CD8-positive, alpha-beta memory T cell (primary cell): Measurements from ENCODE around the gene AP5B1. TPM values are rescaled to one million over a fixed set of nuclear protein-coding genes. Genes with fewer than 3 reads are reported as not detected.
A peak's percentile ranks its signal among the peaks of the same experiment; 100 is the strongest.
"Not testable (repeated sequence)": the region's sequence is repeated elsewhere in the genome, so short reads cannot be mapped to it uniquely, and the experiment has no call there.

ENCODE experiments used
- CTCF ChIA-PET: fragments of 350-600 bp; sonication (Branson Sonifier 250); formaldehyde crosslinking; loops from one replicate; lab custom pipeline; 2021; ENCODE audit warnings: antibody characterized with exemption; lab: Charles Lee
- POLR2A ChIA-PET: fragments of 350-600 bp; sonication (Branson Sonifier 250); formaldehyde crosslinking; loops from one replicate; lab custom pipeline; 2021; ENCODE audit warnings: antibody characterized with exemption; lab: Charles Lee
- DNase-seq, 5 donors: peaks; one replicate each; pipeline versions ENCODE4 v3.0.0 to v3.0.0-alpha.2; 2020 to 2022; ENCODE audit warnings: mixed read lengths in 1 of 5
- H3K27ac ChIP-seq: one replicate; pipeline ENCODE4 v1.7.0; 2013; ENCODE audit warnings: low read depth, mild to moderate bottlenecking, low read length, moderate library complexity
- H3K27me3 ChIP-seq: 2 replicates; pipeline ENCODE4 v1.7.0; 2013; ENCODE audit warnings: low read length, mild to moderate bottlenecking; ENCODE audit not compliant: insufficient read depth, poor library complexity, severe bottlenecking
- H3K36me3 ChIP-seq: 2 replicates; pipeline ENCODE4 v1.7.0; 2013; ENCODE audit warnings: mild to moderate bottlenecking, low read length, moderate library complexity; ENCODE audit not compliant: insufficient read depth
- H3K4me1 ChIP-seq: 2 replicates; pipeline ENCODE4 v1.7.0; 2013; ENCODE audit warnings: mild to moderate bottlenecking, low read length, moderate library complexity; ENCODE audit not compliant: insufficient read depth
- H3K4me3 ChIP-seq: 2 replicates; pipeline ENCODE4 v1.7.0; 2013; ENCODE audit warnings: mild to moderate bottlenecking, low read length
- H3K9me3 ChIP-seq: 2 replicates; pipeline ENCODE4 v1.7.0; 2013; ENCODE audit warnings: mild to moderate bottlenecking, low read length
- H3K27ac Mint-ChIP-seq, 8 donors: one replicate each; pipeline ENCODE4 v1.8.0; 2020 to 2021; ENCODE audit warnings: mixed read lengths in 8 of 8, mild to moderate bottlenecking in 6 of 8, inconsistent platforms in 3 of 8, moderate library complexity in 3 of 8
- H3K27me3 Mint-ChIP-seq, 2 donors: one replicate each; pipeline ENCODE4 v1.8.0; 2020 to 2021; ENCODE audit warnings: mixed read lengths in 2 of 2, mild to moderate bottlenecking in 1 of 2, moderate library complexity in 1 of 2
- H3K36me3 Mint-ChIP-seq, 3 donors: one replicate each; pipeline ENCODE4 v1.8.0; 2020 to 2021; ENCODE audit warnings: mixed read lengths in 3 of 3, inconsistent platforms in 1 of 3, mild to moderate bottlenecking in 1 of 3
- H3K4me1 Mint-ChIP-seq, 3 donors: one replicate each; pipeline ENCODE4 v1.8.0; 2020 to 2021; ENCODE audit warnings: mixed read lengths in 3 of 3, inconsistent platforms in 1 of 3, mild to moderate bottlenecking in 1 of 3
- H3K4me3 Mint-ChIP-seq, 7 donors: one replicate each; pipeline ENCODE4 v1.8.0; 2020 to 2021; ENCODE audit warnings: mixed read lengths in 7 of 7, mild to moderate bottlenecking in 6 of 7, moderate library complexity in 4 of 7, inconsistent platforms in 2 of 7
- H3K9me3 Mint-ChIP-seq, 5 donors: one replicate each; pipeline ENCODE4 v1.8.0; 2020 to 2022; ENCODE audit warnings: mixed read lengths in 5 of 5, mild to moderate bottlenecking in 3 of 5, moderate library complexity in 2 of 5, inconsistent platforms in 1 of 5
- polyA plus RNA-seq: library from polyadenylated mRNA; unstranded; fragments of 300-500 nt; fragmentation: Illumina TruSeq; gene quantifications from one replicate; pipeline ENCODE4 v1.2.3, GENCODE V29; 2021
- total RNA-seq, 2 experiments: library from RNA; stranded (reverse); gene quantifications; one replicate each; pipeline ENCODE4 v1.2.3, GENCODE V29; 2021

Gene AP5B1
- total and polyA plus RNA-seq, 3 experiments from 2014 or later: 16.2 to 18.1 (median 17.4) TPM

- Mint-ChIP-seq H3K4me1 (no peaks in the 10 kb centered on the region), H3K27me3 (peaks cover 23 to 43% of the 10 kb centered on the region in 2 donors), H3K36me3 (no peaks in the 10 kb centered on the region), H3K4me3 (no peak overlapping the region), H3K27ac (peak overlapping the region in 1 of 8 donors; percentile 52), H3K9me3 (no peaks in the 10 kb centered on the region)
- no peak for DNase-seq
- H3K36me3 ChIP-seq: no peaks in the 10 kb centered on the region
- CTCF ChIA-PET: interaction anchor here (1.4 kb wide), 1 partner anchor 46 kb away, joined by 3 read pairs; no protein-coding TSS in a partner anchor
- H3K27me3 ChIP-seq: no peaks in the 10 kb centered on the region
- no peak overlapping the region for H3K27ac ChIP-seq
- POLR2A ChIA-PET: interaction anchor here (0.5 kb wide), 1 partner anchor 1080 kb away, joined by 3 read pairs; no protein-coding TSS in a partner anchor
- no peaks in the 10 kb centered on the region for H3K4me1 ChIP-seq
- H3K9me3 ChIP-seq: no peaks in the 10 kb centered on the region
- H3K4me3 ChIP-seq: no peak overlapping the region
Measured at GRCh38 chr11:65741185-65741584, 39.6 kb downstream of the AP5B1 start.

- no peak overlapping the region for H3K27ac Mint-ChIP-seq
- H3K27me3 Mint-ChIP-seq: peaks cover 21 to 44% of the 10 kb centered on the region in 2 donors
- no peak overlapping the region for H3K4me3 Mint-ChIP-seq
- Histone ChIP-seq H3K9me3 (no peaks in the 10 kb centered on the region), H3K4me1 (no peaks in the 10 kb centered on the region), H3K27me3 (no peaks in the 10 kb centered on the region), H3K4me3 (no peak overlapping the region), H3K36me3 (no peaks in the 10 kb centered on the region), H3K27ac (no peak overlapping the region)
- no peaks in the 10 kb centered on the region for H3K36me3 Mint-ChIP-seq
- ChIA-PET POLR2A (no interaction called here), CTCF (interaction anchor here (1.7 to 1.8 kb wide), 2 partner anchors 11 to 41 kb away, joined by 5 to 8 read pairs; no protein-coding TSS in a partner anchor)
- no peaks in the 10 kb centered on the region for H3K4me1 Mint-ChIP-seq
- H3K9me3 Mint-ChIP-seq: no peaks in the 10 kb centered on the region
- no peak for DNase-seq
Measured at GRCh38 chr11:65739022-65739421, 41.8 kb downstream of the AP5B1 start.

GRCh38 chr11:65736810-65737209 lies 44.0 kb downstream of the AP5B1 start:
- H3K4me1 Mint-ChIP-seq: no peaks in the 10 kb centered on the region
- Histone ChIP-seq H3K4me1 (no peaks in the 10 kb centered on the region), H3K27me3 (peaks cover under 1% of the 10 kb centered on the region), H3K9me3 (no peaks in the 10 kb centered on the region), H3K36me3 (no peaks in the 10 kb centered on the region), H3K27ac (no peak overlapping the region), H3K4me3 (no peak overlapping the region)
- no peak overlapping the region for H3K4me3 Mint-ChIP-seq
- peaks cover 26 to 51% of the 10 kb centered on the region in 2 donors for H3K27me3 Mint-ChIP-seq
- H3K27ac Mint-ChIP-seq: no peak overlapping the region
- ChIA-PET POLR2A (no interaction called here), CTCF (interaction anchor here (1.2 kb wide), 1 partner anchor 8 kb away, joined by 3 read pairs; no protein-coding TSS in a partner anchor)
- DNase-seq: no peak
- H3K9me3 Mint-ChIP-seq: no peaks in the 10 kb centered on the region
- no peaks in the 10 kb centered on the region for H3K36me3 Mint-ChIP-seq

- H3K4me1 Mint-ChIP-seq, H3K9me3 Mint-ChIP-seq, H3K4me1 ChIP-seq, H3K27me3 ChIP-seq, H3K4me3 ChIP-seq, DNase-seq, H3K36me3 Mint-ChIP-seq, H3K36me3 ChIP-seq, H3K27ac ChIP-seq, H3K9me3 ChIP-seq, POLR2A ChIA-PET, H3K4me3 Mint-ChIP-seq: not testable (repeated sequence)
- H3K27ac Mint-ChIP-seq: peak overlapping the region in 1 of 8 donors; percentile 58
- CTCF ChIA-PET: interaction anchor here (1.3 kb wide), 1 partner anchor 45 kb away, joined by 5 read pairs; no protein-coding TSS in a partner anchor
- H3K27me3 Mint-ChIP-seq: peaks cover 18 to 50% of the 10 kb centered on the region in 2 donors
Measured at GRCh38 chr11:65735111-65735510, 45.7 kb downstream of the AP5B1 start.

- no peak for DNase-seq
- no peaks in the 10 kb centered on the region for H3K4me1 ChIP-seq
- no peak overlapping the region for H3K4me3 Mint-ChIP-seq
- no peak overlapping the region for H3K4me3 ChIP-seq
- H3K27me3 Mint-ChIP-seq: peaks cover 22 to 34% of the 10 kb centered on the region in 2 donors
- peaks cover 4% of the 10 kb centered on the region for H3K27me3 ChIP-seq
- no peak overlapping the region for H3K27ac Mint-ChIP-seq
- H3K9me3 ChIP-seq: no peaks in the 10 kb centered on the region
- ChIA-PET POLR2A (no interaction called here), CTCF (no interaction called here)
- no peaks in the 10 kb centered on the region for H3K36me3 Mint-ChIP-seq
- H3K4me1 Mint-ChIP-seq: no peaks in the 10 kb centered on the region
- no peaks in the 10 kb centered on the region for H3K9me3 Mint-ChIP-seq
- no peaks in the 10 kb centered on the region for H3K36me3 ChIP-seq
- no peak overlapping the region for H3K27ac ChIP-seq
Measured at GRCh38 chr11:65730461-65730860, 50.3 kb downstream of the AP5B1 start.

GRCh38 chr11:65727865-65728264 lies 52.9 kb downstream of the AP5B1 start:
- Histone ChIP-seq H3K36me3 (no peaks in the 10 kb centered on the region), H3K4me3 (no peak overlapping the region), H3K4me1 (no peaks in the 10 kb centered on the region), H3K9me3 (no peaks in the 10 kb centered on the region), H3K27ac (no peak overlapping the region), H3K27me3 (peaks cover 4% of the 10 kb centered on the region)
- no peak for DNase-seq
- Mint-ChIP-seq H3K4me3 (no peak overlapping the region), H3K27me3 (peaks cover 14 to 22% of the 10 kb centered on the region in 2 donors), H3K36me3 (no peaks in the 10 kb centered on the region), H3K27ac (no peak overlapping the region), H3K4me1 (no peaks in the 10 kb centered on the region), H3K9me3 (no peaks in the 10 kb centered on the region)
- ChIA-PET CTCF (interaction anchor here (0.6 to 2.8 kb wide), 3 partner anchors 10 to 90 kb away, joined by 3 to 8 read pairs (median 3); no protein-coding TSS in a partner anchor), POLR2A (interaction anchor here (0.6 kb wide), 1 partner anchor 160 kb away, joined by 6 read pairs; the partner anchor contains the start of gene FIBP)

- Mint-ChIP-seq H3K9me3 (no peaks in the 10 kb centered on the region), H3K4me3 (no peak overlapping the region), H3K27ac (no peak overlapping the region), H3K27me3 (peaks cover 10 to 16% of the 10 kb centered on the region in 2 donors), H3K36me3 (no peaks in the 10 kb centered on the region), H3K4me1 (no peaks in the 10 kb centered on the region)
- no peaks in the 10 kb centered on the region for H3K36me3 ChIP-seq
- ChIA-PET CTCF (interaction anchor here (1.4 to 2.8 kb wide), 2 partner anchors 12 to 91 kb away, joined by 3 to 8 read pairs; no protein-coding TSS in a partner anchor), POLR2A (no interaction called here)
- H3K4me1 ChIP-seq: no peaks in the 10 kb centered on the region
- no peak for DNase-seq
- no peak overlapping the region for H3K27ac ChIP-seq
- no peaks in the 10 kb centered on the region for H3K9me3 ChIP-seq
- H3K27me3 ChIP-seq: peaks cover 2% of the 10 kb centered on the region
- no peak overlapping the region for H3K4me3 ChIP-seq
Measured at GRCh38 chr11:65726660-65727059, 54.1 kb downstream of the AP5B1 start.
